ENCODE measurements around the gene FOXRED2.
"Not testable (repeated sequence)": the region's sequence is repeated elsewhere in the genome, so short reads cannot be mapped to it uniquely, and the experiment has no call there.

FOXRED2 gene

DNA sequence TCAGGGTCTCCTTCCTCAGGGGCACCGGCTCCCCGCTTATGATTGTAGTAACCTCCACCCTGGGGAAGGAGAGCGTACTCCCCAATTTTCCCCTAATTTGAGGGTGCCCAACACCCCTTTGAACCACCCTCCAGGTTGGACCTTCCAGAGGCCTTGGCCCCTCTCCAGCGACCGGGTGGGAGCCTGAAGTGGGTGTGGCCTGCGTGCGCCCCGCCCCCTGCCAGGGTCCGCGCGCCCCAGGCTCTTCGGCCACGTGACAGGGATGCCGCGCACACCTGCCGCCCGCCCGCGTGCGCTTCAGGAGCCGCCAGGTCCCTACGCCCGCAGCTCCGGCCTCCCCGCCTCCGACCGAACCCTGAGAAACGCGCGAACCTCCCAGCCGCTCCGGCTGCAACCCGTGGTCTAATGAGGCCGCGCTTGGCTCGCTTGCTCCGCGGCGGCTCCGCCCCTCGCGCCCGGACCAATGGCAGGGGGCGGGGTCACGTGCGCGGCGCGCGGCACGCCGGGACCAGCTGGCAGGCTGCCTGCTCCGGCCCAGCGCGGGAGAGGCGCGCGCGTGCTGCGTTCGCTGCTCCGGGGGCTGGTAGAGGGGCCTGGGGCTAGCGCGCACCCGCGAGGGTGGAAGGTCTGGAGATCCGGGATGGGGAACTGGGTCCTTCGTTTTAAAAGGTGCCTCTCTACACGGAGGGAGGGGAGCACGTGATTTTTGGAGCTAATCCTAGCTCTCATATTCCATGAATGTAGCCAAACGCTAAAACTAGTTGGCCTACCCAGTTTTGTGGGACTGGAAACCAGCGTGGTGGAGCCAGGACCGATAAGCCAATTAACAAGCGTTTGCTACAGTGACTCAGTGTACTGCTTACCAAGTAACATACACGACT, at the start of gene FOXRED2:
Gene FOXRED2, minus strand, starts transcription at position 404 of the 881 bp plus-strand sequence. CDS start 618 bp downstream, outside the sequence.
- peak; percentile 82 for DNase-seq (ENCODE audit: low read depth)

DNA sequence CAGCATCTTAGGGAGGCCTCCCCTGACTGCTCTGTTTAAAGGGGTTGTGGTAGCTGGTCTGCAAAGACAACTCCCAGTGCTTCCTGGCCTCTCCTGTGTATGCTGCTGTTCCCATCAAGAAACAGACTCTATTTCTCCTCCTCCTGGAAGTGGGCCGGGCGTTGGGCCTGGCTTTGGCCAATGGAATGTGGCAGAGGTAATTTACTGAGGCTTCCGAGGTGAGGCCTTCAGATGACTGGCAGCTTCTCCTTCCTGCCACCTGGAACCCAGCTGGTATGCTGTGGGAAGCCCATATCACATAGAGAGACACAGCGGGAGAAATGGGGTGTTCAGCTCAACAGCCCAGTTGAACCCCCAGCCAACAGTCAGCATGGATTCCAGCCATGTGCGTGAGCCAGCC, 47.3 kb upstream of the FOXRED2 start:
- DNase-seq (ENCODE audit: low read depth) = no peak

DNA sequence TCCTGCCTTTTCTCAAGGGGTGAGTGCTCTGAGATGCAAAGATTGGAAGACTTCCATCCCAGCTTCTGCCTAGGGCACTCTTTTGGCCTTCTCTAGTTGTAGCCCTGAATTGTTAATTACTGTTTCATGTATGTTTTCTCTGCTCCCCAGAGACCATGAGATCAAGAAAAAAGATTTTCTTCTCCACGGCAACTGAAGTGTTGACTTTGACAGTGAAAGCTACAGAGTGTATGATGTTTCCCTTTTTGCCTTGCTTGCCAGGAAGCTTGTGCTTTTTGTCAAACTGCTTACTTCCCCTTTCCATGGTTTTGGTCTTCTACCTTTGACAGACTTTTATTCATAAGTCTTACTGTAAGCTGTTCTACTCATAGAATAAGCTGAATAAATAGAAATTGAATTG, 45.4 kb upstream of the FOXRED2 start:
- DNase-seq (ENCODE audit: low read depth) = no peak

DNA sequence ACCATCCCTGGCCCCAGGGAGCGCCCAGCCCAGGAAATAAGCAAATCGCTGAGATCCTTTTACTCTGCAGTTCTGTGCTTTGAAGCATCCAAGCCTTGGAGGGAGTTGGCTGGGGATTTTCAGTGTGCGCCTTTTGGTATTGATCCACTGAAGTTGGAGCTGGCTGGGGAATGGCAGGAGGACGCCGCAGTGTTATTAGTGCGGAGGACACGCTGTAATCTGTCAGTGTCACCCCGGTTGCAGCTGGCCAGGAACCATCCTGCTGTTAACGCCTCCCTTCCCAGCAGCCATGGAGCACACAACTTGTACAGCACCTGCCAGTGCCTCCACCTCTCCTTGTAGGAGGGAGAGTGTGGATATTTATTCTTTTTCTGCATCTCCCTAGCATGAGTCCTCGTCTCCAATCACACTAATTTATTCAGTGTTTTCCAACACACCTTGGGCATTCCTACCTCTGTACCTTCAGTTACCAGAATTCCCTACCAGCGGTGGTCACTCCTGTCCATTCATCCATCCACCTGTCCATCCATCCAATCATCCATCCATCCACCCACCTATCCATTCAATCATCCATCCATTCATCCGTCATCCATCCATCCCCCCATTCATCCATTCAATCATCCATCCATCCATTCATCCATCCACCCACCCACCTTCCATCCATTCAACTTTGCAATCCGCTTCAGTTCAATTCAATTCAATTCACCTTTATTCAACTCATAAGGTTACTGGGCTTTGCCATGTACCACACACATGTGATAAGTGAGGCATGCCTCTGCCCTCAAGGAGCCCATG, 44.1 kb upstream of the FOXRED2 start:
- DNase-seq (ENCODE audit: low read depth) = no peak

DNA sequence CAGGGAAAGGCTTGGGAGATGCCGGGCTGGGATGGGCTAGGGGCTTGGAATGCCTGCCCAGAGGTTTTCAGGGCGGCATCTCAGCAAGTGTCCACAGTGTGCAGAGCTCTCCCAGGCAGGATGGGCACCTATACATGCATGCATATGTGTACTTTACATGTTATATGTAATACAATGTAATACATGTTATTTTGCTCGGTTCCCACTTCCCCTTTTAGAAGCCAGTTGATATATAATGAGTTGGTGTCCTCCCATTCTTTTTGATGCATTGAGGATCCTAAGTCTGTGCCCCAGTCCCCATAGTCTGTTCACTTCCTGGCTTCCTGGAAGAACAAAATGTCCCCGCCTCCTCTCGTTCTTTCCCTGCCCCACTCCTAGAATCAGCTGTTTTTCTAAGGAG, 42.2 kb upstream of the FOXRED2 start:
- no peak for DNase-seq (ENCODE audit: low read depth)

DNA sequence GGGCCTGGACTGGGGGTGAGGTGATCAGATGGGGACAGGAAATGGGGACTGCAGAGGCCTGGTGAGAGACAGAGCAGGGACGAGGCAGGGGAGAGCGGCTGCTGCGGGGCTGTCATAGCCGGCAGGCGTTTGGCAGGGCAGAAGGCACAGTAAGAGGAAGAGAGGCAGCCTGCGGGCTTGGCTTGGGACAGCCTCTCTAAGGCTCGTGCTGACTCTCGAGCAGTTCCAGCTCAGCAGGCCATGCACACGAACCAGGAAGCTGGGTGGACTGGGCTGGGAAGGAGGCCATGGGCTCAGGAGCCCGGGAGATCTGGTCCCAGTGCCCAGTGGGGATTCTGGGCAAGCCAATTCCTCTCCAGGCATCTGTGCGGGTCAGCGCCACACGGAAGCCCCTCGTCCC, 41.8 kb upstream of the FOXRED2 start:
- DNase-seq (ENCODE audit: low read depth) = no peak

DNA sequence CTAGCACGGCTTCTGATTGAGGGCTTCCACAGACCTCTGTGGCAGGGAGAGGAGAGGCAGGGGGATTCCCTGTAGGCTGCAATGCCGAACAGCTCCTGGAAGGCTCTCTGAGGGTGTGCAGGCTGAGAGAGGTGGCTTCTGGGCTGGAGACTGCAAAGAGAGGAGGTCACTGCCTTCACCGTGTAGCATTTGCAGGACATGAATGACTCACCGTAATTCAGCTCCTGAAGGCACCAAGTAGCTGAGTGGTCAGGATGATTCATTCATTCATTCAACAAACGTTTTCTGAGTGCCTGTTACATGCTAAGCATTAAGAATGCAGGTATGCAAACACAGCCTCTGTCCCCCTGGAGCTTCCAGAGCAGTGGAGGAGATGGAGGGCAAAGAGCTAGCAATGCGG, 40.1 kb upstream of the FOXRED2 start:
- DNase-seq (ENCODE audit: low read depth) = no peak

DNA sequence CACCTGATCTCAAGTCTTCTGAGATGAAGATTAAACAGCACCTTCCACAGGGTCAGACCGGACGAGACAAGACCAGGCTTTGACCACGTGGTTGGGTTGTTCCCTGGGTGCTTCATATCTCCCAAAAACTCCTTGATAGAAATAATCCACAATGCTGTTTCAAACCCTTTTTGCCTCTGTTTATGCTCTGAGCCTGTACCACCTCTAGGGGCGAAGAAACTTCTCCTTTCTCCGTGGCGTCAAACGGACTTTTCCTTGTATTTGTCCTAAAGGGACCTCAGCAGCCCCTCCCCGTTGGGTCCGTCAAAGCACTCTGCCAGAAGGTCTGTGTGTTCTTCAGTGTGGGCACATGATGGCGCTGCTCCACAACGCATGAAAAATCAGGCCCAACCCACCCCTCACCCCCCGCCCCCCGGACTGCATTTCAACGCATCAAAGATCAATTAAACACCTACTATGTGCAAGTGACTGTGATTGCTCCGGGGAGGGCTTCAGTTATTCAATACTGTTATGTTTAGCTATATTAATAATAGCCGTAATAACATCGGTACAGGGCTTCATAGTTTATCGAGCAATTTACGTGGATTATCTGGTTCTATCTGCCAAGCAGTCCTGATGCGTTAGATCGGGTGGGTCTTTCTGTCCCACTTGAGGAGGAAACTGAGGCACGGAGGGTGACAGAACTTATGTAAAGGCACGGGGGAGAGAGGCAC, 39.4 kb upstream of the FOXRED2 start:
- DNase-seq (ENCODE audit: low read depth) = no peak

DNA sequence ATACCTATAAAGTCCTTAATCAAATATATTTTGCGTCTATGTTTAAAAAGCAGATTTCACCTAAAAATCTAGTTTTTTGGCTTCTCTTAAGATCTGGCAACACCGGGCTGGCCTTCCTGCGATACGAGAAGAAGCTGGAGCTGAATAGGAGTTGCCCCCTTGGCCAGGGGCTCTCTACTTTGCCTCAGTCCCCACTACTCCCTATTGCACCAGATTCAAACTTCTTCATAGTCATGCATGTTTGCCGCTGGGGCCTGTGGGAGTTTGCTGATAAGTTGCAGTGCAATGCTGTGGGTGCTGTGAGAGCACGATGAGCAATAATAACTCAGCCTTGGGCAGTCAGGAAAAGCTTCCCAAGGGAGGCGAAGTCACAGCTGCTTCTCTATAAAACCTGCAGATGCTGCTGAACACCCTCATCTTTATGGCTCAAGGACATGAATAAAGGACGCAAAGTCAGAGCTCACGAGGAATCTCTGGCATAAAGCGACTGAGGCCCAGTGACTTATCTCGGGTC, 37.3 kb upstream of the FOXRED2 start:
- no peak for DNase-seq (ENCODE audit: low read depth)

DNA sequence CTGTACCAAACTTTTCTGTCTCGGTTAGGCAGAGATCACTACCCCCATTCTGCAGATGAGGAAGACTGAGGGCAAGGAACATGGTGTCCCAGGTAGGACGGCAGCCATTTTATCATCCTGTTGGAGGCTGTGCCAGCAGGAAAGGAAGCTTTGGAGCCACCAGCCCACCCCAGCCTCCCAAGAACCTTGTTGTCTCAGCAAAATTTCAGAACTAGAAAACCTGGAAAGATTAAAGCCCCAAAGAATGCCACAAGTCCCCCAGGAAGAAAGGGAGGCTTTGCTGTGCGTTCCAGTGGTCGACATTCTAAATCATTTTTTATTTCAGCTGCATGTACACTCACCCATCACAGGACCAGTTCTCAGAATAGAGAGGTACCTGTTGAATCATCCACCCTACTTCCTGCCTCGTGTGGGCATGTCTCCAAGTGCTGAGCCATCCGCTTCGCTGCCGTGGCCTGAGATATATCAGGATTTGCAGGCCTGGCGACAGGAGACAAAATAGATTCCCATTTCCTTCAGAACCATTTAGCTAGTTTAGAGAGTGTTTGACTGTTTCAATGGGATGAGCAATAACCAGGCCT, 35.1 kb upstream of the FOXRED2 start:
- no peak for DNase-seq (ENCODE audit: low read depth)

DNA sequence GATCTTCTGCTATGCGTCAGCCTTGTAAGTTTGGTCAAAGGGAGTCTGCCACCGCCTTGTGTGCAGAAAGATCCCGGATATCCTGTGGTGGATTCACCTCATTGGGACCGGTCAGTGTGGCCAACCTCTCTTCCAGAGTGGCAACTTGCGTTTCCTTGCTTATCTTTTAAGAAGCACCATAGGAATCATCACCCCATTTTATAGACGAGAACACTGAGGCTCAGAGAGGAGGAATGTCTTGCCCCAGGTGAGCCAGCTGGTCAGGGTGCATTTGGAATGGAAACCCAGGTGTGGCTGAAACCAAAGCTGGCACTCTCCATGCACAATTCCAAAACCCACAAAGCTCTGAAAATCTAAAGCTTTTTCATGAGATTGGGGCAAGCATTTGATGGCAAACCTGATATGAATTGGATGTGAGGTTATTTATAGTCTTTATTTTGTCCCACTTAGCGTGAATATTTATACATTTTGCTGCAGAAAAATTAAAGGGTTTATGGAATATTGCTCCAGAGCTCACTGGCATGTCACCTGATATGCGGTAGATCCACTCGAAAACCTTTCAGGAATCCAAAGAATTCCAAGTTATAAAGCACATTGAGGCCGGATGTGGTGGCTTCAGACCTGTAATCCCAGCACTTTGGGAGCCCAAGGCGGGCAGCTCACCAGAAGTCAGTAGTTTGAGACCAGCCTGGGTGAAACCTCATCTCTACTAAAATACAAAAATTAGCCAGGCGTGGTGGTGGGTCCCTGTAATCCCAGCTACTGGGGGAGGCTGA, 34.2 kb upstream of the FOXRED2 start:
- no peak for DNase-seq (ENCODE audit: low read depth)

DNA sequence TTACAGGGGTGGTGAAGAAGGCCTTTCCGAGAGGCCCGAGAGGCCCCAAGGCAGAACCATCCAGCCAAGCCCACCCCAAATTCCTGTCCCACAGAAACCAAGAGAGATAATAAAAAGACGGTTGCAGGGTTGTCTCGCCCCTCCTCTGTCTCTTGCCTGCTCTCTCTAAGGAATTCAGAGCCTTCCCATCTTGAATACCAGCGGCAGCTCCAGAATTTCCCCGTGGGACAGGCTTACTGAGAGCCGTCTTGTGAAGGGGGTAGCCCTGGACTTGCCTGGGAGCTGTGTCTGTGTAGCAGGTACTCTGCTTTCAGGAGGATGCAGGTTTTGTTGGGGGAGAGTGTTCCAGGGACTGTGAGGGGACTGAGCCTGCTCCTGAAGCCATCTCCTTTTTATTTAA, 31.7 kb upstream of the FOXRED2 start:
- DNase-seq (ENCODE audit: low read depth) = no peak

DNA sequence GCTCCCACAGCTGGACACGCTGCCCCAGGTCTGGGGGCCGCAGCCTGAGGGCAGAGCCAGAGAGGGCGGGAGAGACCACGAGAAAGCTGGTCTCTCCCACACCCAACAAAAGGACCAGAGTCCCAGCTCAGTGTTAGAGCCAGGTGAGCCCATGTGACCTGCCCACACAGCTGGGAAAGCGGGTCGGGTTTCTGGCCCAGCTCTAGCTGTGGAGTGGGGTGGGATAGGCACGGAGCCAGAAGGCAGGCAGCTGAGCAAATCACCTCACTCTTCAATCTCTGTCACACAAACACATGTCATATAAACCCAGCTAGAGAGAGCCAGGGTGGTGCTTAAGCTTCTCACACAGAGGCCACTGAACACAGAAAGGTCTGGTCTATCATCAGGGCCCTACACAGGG, 29.9 kb upstream of the FOXRED2 start:
- no peak for DNase-seq (ENCODE audit: low read depth)

DNA sequence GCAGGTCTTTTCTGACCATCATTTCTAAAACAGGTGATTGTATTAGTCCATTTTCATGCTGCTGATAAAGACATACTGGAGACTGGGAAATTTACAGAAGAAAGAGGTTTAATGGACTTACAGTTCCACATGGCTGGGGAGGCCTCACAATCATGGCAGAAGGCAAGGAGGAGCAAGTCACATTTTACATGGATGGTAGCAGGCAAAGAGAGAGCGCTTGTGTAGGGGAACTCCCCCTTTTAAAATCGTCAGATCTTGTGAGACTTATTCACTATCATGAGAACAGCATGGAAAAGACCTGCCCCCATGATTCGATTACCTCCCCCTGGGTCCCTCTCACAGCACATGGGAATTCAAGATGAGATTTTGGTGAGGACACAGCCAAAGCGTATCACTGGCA, 26.5 kb upstream of the FOXRED2 start:
- not testable (repeated sequence) for DNase-seq (ENCODE audit: low read depth)

DNA sequence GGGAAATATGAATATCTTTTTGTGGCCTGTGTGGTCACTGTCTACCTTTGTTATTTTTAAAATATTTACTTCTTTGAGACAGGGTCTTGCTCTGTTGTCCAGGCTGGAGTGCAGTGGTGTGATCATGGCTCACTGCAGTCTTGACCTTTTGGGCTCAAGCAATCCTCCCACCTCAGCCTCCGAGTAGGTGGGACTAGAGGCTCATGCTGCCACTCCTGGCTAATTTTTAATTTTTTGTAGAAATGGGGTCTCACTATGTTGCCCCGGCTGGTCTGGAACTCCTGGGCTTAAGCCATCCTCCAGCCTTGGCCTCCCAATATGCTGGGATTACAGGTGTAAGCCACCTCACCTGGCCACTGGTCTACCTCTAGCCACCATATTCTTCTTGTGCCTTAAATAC, 25.6 kb upstream of the FOXRED2 start:
- DNase-seq (ENCODE audit: low read depth) = no peak

DNA sequence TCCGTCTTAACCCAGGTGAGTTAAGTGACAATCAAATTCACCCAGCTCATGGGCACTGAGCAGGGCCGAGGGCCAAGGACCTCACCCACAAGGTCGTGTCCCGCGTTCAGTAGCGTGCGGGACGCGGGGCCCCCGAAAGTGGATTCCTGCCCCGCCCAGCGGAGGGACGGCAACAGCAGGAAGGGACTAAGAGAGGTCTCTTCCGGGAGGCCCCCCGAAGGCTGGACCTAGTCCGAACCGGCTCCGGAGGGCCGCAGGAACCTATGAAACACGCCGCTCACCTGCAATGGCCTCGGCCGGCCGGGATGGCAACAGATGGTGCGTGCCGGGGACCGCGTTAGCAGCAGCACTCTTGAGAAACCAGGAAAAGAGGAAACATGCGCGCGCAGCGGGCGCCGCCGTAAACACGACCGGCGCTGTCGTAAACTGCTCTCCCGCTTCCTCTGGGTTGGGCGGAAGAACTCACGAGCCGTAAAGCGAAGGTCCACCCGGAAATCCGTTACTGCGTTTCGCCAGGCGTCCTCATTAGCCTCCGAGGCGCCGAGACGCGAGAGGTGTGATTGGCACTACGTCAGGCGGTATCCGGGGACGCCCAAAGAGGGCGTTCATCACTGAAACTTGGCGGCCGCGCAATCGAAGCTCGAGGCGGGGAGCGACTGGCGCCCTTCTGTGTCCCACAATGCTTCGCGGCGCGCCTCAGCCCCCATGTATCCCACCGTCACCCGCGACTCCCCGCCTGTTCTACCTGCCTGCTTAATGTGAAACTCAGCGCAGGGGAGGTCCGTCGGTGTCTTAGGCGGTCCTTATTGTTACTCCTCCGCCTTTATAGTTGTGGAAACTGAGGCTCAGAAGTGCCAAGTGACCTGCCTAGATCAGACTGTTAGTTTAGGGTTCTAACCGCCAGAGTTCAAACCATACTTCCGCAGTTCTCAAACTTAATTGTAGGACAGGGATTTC, 22.2 kb upstream of the FOXRED2 start, which contains the start of gene EIF3D:
Gene EIF3D, minus strand, starts transcription at position 372 of the 957 bp plus-strand sequence. CDS start 3,045 bp downstream, outside the sequence.
- DNase-seq (ENCODE audit: low read depth) = peak; percentile 95

DNA sequence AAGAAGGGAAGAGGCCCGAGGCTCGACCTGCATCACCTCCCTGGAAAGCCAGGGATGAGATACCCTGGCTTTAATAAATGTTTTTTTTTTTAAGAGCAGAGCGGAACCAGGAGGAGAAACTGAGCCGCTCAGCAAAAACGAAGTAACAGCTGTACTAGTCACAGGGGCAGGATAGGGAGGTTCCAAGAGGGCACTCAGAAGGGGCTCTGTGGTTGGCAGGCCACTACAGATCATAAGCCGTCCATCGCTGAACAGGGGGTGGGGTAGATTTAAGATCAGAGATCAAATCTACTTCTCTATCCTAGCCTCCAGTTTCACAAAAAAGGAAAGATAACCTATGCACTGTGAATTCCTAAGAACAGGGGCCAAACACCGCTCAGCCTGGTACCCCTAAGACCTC, 21.5 kb upstream of the FOXRED2 start:
- DNase-seq (ENCODE audit: low read depth) = no peak

DNA sequence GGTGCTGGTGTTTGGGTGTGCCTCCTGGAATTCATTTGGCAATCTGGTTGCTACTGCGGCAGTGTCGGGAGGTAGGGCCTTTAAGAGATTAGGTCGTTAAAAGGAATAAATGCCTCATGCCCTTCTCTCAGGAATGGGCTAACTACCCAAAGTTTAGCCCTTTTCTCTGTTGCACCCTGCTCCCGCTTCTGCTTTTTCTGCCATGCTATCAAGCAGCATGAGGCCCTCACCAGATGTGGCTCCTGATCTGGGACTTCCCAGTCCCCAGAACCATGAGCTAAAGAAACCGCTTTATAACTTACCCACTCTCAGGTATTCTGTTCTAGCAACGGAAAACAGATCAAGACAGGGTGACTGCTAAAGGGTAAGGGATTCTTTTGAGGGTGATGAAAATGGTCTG, 15.8 kb upstream of the FOXRED2 start:
- DNase-seq (ENCODE audit: low read depth) = no peak

DNA sequence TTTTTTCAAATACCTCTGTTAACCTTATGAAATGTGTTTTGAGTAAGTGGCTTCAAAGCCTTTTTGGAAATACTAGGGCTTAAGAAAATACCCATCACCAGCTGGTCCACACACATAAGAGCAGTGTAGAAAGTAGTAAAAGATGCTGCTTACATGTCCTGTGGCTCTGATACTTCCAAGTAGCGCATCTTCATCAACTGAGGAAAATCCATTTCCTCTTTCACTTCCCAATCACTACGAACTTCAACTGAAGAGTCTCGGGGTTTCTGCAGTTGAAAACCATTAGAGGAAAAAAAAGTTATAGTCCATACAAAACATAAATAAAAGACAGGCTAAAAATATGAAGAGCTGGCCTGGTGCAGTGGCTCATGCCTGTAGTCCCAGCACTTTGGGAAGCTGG, 13.6 kb upstream of the FOXRED2 start:
- DNase-seq (ENCODE audit: low read depth) = no peak

DNA sequence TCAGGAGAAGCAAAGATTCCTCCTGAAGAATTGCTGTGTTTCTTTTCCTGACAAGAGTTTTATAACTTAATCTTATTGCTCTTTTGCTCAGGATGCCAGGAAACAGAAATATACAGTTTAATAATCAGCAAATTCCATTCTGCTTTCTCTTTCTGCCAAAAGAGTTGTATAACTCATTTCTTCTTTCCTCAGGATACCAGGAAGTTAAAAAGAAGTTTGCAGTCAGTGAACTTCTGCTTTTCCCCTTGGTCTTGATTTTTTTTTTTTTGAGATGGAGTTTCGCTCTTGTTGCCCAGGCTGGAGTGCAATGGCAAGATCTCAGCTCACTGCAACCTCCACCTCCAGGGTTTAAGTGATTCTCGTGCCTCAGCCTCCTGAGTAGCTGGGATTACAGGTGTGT, 13.1 kb upstream of the FOXRED2 start:
- DNase-seq (ENCODE audit: low read depth) = not testable (repeated sequence)
